ENCODE results near the gene CNTRL.

GRCh38 chr9:121192959-121193640, 118.3 kb downstream of the CNTRL start:
- TF ChIP-seq POLR2AphosphoS5 (IDR thresholded peaks at IDR 0.05; ENCODE audit: low read depth, low read length) = no peak
- TF ChIP-seq POLR2A (IDR thresholded peaks at IDR 0.05; ENCODE audit: low read depth, low read length) = no peak
- TF ChIP-seq TAF1 (IDR thresholded peaks at IDR 0.05; ENCODE audit: low read depth, low read length) = no peak
- TF ChIP-seq SPI1 (IDR thresholded peaks at IDR 0.05; ENCODE audit: low read depth, low read length) = no peak
- TF ChIP-seq POU2F2 (IDR thresholded peaks at IDR 0.05; ENCODE audit: low read depth, low read length) = no peak
